HG03378 (cell line): ENCODE results near the gene ASCL2.

Experiments used
- ATAC-seq: cut with Tn5 transposase; IDR thresholded peaks from one replicate; pipeline ENCODE4 v1.9.1; 2021; ENCODE audit warnings: mild to moderate bottlenecking, moderate library complexity; ENCODE audit not compliant: unreplicated experiment

ASCL2 gene

GRCh38 chr11:2275334-2276279 lies 5.2 kb upstream of the ASCL2 start:
- ATAC-seq, result no peak

- no peak for ATAC-seq
These were observed 3.4 kb upstream of the ASCL2 start for GRCh38 chr11:2273771-2274170.

GRCh38 chr11:2273311-2273710 lies 2.9 kb upstream of the ASCL2 start:
- ATAC-seq, result no peak

DNA sequence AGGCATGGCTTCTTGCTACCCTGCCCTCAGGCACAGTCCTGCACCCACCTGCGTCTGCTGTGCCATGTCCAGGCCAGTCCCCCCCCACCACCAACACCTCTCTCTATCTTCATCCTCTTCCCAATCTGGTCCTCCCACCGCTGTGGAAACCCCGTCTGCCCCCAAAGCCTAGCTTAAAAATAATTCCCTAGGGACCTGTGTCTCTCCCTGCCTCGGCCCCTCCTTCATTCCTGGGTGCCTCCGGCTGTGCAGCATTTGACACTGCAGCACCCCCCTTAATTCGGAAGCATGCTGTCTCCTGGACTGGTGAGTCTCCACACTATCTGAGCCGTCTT lies 2.5 kb upstream of the ASCL2 start:
- no peak for ATAC-seq

- no peak for ATAC-seq
These were observed 2.0 kb upstream of the ASCL2 start for GRCh38 chr11:2272228-2272945.

DNA sequence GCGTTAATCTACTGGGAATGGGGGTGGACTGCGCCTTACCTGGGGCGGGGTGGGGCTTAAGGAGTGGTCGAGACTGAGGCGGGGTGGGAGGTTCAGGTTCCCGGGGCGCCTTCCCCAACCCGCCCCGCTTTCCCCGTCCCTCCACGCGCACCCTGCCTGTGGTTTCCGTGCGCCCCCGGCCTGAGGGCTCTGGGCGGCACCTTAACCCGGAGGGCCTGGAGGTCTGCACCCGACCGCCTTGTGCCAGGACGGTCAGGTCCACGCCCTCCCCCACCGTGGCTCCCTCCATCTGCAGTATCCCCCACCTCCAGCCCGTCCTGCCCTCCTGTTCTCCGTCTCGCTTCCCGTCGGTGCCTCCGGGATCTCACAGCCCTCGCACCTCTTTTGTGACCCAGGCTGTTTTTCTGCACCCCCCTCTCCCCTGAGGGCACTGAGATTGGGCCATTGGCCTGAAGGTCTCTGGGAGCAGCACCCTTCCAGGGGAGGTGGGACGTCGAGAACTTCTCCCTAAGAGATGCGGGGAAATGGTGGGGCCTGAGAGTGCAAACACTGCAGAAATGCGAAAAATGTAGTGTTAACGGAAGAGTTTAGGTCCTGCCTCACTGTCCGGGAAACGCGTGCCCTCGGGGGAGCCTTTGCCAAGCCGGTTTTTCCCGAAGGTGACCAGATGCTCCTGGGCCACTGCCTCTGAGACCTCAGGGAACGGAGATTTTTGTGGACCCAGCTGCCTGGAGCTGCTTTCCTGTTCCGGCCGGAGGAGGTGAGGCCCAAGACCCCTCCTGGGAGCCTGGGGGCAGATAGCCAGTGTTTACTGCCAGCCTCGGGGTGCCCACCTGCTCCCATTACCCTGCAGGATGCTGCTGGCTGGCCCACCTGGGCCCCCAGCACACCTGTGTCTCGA lies 1.2 kb upstream of the ASCL2 start:
- no peak for ATAC-seq

DNA sequence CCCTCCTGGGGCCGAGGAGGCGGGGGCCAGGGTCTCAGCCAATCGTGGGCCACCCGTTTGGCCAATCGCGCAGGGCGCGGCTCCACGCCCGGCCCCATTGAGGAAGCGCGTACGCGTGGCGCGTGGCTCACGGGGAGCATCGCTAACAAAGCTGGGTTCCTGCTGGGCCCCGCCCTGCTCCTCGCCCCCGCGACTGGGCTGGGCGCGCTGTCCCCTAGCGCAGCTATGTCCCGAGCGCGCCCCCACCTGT lies 614 bp upstream of the ASCL2 start:
- no peak for ATAC-seq

- ATAC-seq, result no peak
These were observed 627 bp downstream of the ASCL2 start for GRCh38 chr11:2269601-2270321.

- ATAC-seq, result no peak
These were observed 1.4 kb downstream of the ASCL2 start for GRCh38 chr11:2268729-2269600.

DNA sequence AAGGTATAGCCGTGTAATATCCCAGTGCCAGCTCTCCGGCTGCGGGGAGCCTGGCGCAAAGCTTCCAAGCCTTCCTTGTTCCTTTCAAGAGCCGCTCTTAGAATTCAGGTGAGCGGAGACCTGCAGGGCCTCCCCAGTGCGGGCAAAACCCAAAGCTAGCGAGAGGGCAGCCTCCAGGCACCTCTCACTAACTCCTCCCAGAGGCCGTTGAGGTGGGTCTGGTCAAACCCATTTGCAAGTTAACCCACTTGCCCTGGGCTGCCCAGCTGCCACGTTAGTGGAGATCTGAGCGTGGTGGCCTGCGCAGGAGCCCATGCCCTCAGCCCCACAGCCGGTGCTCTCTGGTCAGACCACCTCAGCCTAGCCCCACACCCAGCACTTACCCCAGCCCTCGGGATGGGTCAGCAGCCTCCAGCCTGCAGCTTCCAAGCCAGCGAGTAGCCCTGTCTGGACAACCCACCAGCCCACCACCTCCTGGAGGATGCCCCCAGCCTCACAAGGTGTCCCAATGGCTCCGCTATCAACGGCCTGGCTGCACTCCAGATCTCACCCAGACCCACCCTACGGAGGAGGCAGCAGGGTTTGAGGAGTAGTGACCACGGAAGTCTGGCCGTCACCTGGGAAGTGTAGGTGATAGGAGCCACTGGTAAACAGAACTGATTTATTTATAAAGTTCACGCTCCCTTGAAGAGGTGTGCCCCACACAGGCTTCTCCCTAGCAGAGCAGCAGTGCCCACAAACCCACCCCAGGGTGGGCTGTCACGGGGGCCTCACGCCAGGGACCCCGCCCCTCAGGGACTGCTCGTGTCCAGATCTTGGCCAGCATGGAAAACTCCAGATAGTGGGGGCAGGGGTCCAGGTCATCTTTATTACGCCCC lies 2.3 kb downstream of the ASCL2 start:
- no peak for ATAC-seq

DNA sequence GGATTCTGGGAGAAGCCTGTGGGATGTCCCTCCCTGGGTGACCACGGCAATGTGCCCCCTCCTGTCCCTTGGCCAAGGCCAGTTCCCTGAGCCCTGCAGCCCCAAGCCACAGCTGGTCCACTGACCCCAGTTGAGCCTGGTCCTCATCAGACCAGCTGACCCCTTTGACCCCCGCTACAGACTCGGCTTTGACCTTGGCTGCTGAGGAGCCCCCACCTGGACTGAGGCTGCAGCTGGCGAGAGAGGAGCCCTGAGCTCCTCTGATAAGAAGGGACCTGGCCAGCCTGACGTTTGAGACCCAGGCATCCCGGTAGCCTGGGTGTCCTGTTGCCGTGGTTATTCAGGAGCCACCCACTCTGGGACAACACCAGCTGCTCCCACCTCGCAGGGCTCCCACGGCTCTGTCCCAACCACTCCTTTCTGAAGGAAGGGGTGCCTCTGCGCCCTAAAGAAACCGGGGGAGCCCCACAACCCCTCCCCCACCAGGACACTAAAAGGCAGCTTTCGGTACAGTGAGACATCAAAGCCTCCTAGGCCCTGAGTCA lies 3.0 kb downstream of the ASCL2 start:
- ATAC-seq, result no peak

DNA sequence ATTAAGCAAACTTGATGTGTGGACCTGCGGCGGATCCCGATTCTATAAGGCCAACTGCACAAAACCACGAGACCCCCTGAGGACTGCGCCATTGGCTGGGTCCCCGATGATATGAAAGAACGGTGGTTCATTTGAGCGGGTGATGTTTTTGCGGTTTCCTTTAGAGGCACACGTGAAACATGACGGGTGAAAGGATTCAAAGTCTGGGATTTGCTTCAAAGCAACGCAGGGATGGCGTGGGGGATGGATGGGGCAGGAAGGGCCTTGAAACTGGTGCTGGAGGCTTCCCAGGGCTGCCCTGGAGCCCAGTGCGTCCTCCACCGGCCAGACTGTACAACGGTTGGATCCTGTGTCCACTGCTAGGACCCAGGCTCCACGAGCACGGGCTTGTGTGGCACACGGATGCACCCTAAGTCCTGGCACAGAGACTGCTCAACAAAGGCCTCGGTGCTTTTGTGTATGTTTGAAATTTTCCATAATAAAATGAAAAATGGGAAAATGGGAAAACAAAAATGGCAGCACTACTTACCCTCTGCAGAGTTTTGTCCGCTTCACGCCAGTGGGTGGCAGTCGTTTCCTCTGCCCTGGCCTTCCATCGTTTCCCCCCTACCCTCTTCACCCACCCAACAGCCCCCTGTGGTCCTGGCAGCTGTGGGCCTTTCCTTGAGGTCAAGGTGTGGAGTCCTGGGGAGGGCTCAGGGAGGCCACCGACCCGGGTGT lies 3.6 kb downstream of the ASCL2 start:
- no peak for ATAC-seq

DNA sequence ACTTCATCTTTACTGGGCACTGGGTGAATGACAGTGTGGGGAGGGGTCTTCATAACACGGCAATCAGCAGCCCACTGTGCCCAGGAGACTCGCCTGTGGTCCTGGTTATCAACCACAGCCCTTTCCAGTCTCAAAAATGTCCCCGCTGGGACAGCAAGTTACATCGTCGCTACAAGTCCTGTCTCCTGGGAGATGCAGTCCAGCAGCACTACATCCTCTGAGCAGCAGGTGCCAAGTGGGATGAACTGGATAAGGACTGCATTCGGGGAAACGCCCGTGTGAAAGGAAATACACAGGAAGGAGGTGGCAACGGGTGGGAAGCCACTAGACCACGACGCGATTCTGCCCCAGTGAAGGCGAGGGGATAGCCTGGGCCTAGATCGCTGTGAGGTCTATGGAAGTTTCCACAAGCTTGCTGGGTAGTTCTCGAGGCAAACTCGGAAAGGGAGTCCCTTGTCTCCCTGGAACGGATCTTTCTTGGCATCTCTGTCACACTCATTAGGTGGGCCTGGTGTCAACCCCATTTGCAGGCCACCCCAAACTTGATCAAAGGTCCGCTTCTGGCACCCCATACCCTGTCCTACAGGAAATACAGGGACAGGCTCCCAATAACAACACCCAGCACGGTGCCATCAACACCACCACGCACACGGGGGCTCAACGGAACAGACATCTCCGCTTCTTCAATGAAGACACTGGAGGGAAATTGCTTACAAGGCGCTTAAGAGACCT lies 4.4 kb downstream of the ASCL2 start:
- no peak for ATAC-seq

- ATAC-seq, result no peak
These were observed 5.0 kb downstream of the ASCL2 start for GRCh38 chr11:2265396-2265795.

DNA sequence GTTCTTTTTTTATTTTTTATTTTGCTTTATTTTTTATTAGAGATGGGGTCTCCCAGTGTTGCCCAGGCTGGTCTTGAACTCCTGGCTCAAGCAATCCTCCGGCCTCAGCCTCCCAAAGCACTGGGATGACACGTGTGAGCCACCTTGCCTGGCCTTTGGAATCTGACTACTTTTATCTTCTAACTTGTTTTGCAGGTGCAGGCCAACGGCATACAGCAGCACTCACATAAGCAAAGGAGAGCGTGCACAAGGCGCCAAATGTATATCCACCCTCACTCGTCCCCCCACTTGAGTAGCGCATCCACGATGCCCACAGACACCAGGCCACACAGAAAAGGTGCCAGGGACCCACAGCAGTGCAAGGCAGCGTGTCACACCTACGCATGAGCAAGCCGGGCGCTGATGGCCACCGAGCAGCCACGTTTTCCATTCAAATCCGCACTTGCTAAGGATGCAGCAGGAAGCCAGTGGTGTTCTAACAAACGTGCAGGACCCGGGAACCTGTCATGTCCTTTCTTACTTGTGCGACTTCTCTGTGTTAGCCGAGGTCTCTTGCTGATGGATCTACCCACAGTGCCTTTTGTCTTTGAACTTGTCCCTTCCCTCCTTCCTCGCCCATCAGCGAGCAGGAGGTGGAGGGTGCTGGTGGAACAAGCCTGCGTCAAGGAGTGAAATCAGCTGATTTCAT lies 5.9 kb downstream of the ASCL2 start:
- no peak for ATAC-seq

GRCh38 chr11:2263724-2264360 lies 6.5 kb downstream of the ASCL2 start:
- no peak for ATAC-seq
